ENCODE results near the gene GJC2. TPM values are rescaled to one million over a fixed set of nuclear protein-coding genes. Genes with fewer than 3 reads are reported as not detected.

GJC2 gene
- total RNA-seq, 1 experiment from 2014 or later: 0.72 TPM

- no peak for TF ChIP-seq ZNF121 (CRISPR knock-in tag; IDR thresholded peaks at IDR 0.05)
- TF ChIP-seq ZBTB21 (CRISPR knock-in tag; IDR thresholded peaks at IDR 0.05; ENCODE audit: borderline replicate concordance): peak; percentile 97
- peak; percentile 65; the same call in 1 of the 2 replicates for TF ChIP-seq ARID4B (CRISPR knock-in tag; IDR thresholded peaks at IDR 0.05; ENCODE audit: borderline replicate concordance)
- TF ChIP-seq, protein P1, sequence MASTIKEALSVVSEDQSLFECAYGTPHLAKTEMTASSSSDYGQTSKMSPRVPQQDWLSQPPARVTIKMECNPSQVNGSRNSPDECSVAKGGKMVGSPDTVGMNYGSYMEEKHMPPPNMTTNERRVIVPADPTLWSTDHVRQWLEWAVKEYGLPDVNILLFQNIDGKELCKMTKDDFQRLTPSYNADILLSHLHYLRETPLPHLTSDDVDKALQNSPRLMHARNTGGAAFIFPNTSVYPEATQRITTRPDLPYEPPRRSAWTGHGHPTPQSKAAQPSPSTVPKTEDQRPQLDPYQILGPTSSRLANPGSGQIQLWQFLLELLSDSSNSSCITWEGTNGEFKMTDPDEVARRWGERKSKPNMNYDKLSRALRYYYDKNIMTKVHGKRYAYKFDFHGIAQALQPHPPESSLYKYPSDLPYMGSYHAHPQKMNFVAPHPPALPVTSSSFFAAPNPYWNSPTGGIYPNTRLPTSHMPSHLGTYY (CRISPR knock-in tag; IDR thresholded peaks at IDR 0.05): no peak
- TF ChIP-seq, protein P2, sequence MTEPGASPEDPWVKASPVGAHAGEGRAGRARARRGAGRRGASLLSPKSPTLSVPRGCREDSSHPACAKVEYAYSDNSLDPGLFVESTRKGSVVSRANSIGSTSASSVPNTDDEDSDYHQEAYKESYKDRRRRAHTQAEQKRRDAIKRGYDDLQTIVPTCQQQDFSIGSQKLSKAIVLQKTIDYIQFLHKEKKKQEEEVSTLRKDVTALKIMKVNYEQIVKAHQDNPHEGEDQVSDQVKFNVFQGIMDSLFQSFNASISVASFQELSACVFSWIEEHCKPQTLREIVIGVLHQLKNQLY (CRISPR knock-in tag; IDR thresholded peaks at IDR 0.05): no peak
- no peak for TF ChIP-seq ZNF317 (CRISPR knock-in tag; IDR thresholded peaks at IDR 0.05; ENCODE audit: borderline replicate concordance, low read depth)
- TF ChIP-seq FOXP4 (CRISPR knock-in tag; IDR thresholded peaks at IDR 0.05): no peak; the same call in 1 of the 2 replicates
- TF ChIP-seq CREM (CRISPR knock-in tag; IDR thresholded peaks at IDR 0.05): peak; percentile 86
- no peak for TF ChIP-seq SMAD3 (CRISPR knock-in tag; IDR thresholded peaks at IDR 0.05; ENCODE audit: borderline replicate concordance)
- 0 out of 2 replicates have a peak, but pooled peaks have one; percentile 56 for TF ChIP-seq CBFB (CRISPR knock-in tag; IDR thresholded peaks at IDR 0.05; ENCODE audit: low read depth)
- peak; percentile 71 for TF ChIP-seq CTCF (IDR thresholded peaks at IDR 0.05)
- no peak for TF ChIP-seq ATF1 (CRISPR knock-in tag; IDR thresholded peaks at IDR 0.05)
- TF ChIP-seq GTF2I (CRISPR knock-in tag; conservative IDR thresholded peaks at IDR 0.05): no peak
- TF ChIP-seq, protein P3, sequence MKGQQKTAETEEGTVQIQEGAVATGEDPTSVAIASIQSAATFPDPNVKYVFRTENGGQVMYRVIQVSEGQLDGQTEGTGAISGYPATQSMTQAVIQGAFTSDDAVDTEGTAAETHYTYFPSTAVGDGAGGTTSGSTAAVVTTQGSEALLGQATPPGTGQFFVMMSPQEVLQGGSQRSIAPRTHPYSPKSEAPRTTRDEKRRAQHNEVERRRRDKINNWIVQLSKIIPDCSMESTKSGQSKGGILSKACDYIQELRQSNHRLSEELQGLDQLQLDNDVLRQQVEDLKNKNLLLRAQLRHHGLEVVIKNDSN (CRISPR knock-in tag; IDR thresholded peaks at IDR 0.05): no peak
- TF ChIP-seq HMGA2 (CRISPR knock-in tag; IDR thresholded peaks at IDR 0.05): no peak
- no peak for TF ChIP-seq ATF6 (CRISPR knock-in tag; IDR thresholded peaks at IDR 0.05)
- TF ChIP-seq, protein P4, sequence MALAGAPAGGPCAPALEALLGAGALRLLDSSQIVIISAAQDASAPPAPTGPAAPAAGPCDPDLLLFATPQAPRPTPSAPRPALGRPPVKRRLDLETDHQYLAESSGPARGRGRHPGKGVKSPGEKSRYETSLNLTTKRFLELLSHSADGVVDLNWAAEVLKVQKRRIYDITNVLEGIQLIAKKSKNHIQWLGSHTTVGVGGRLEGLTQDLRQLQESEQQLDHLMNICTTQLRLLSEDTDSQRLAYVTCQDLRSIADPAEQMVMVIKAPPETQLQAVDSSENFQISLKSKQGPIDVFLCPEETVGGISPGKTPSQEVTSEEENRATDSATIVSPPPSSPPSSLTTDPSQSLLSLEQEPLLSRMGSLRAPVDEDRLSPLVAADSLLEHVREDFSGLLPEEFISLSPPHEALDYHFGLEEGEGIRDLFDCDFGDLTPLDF (CRISPR knock-in tag; IDR thresholded peaks at IDR 0.05): no peak
- no peak for TF ChIP-seq TEAD4 (CRISPR knock-in tag; IDR thresholded peaks at IDR 0.05)
- no peak; the same call in 1 of the 2 replicates for TF ChIP-seq IRF2 (CRISPR knock-in tag; IDR thresholded peaks at IDR 0.05; ENCODE audit: borderline replicate concordance, low read depth)
- no peak for TF ChIP-seq EMX1 (CRISPR knock-in tag; IDR thresholded peaks at IDR 0.05)
- TF ChIP-seq HMGXB4 (CRISPR knock-in tag; IDR thresholded peaks at IDR 0.05): peak; percentile 73
- no peak for TF ChIP-seq ZNF138 (CRISPR knock-in tag; conservative IDR thresholded peaks at IDR 0.05)
Observed at GRCh38 chr1:228165372-228166169, 15.8 kb downstream of the GJC2 start, which contains the start of gene IBA57 (continued).
